ENCODE measurements around the gene USP17L11.
"Not testable (repeated sequence)": the region's sequence is repeated elsewhere in the genome, so short reads cannot be mapped to it uniquely, and the experiment has no call there.

DNA sequence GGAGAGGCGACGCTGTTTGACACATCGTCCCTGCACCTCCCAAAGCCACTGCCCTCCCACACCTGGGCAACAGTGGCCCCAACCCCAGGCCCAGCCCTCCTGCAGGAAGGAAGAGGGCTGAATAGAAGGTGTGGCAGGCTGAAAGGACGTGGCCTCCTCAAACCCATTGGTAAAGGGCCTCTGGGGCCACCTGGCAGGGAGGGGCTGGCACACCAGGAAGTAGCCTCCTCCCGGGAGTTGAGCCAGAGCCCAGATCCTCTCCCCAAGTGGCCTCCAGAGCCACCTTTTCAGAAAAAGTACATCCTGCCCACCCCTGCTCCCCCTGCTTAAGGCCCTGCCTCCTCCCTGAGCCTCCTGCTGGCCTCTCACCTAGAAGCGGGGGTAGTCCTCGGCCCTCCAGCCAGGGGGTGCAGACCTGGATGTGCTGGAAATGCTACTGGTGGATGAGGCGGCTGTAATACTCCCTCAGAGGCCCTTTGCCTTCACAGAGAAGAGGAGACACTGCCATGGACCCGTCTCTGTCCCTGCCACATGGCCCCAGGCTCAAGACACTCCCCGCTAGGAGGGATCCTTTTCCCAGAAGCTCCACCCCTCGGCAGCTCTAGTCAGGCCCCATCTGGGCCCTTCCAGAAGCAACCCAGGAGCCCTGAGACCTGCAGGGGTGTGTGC lies 45.3 kb upstream of the USP17L11 start, which contains the start of gene FAM90A26:
- TF ChIP-seq ZNF274 (IDR thresholded peaks at IDR 0.05; ENCODE audit: low read depth, low read length); SUZ12 (IDR thresholded peaks at IDR 0.05; ENCODE audit: extremely low read depth, insufficient read depth, insufficient read length); YY1 (IDR thresholded peaks at IDR 0.05; ENCODE audit: insufficient read depth, insufficient read length): not testable (repeated sequence)

Measured in NT2/D1 (cell line).